Mesothelial cell of epicardium (in vitro differentiated cells): ENCODE data around the gene FOXJ2. TPM values are rescaled to one million over a fixed set of nuclear protein-coding genes. Genes with fewer than 3 reads are reported as not detected.

ENCODE experiments used
- DNase-seq, 2 experiments: peaks; one replicate each; pipeline ENCODE4 v3.0.0; 2021; ENCODE audit warnings: low spot score in 2 of 2; ENCODE audit not compliant: unreplicated experiment in 2 of 2
- H3K27ac Mint-ChIP-seq: 2 replicates; pipeline ENCODE4 v1.8.0; 2021; ENCODE audit warnings: mixed read lengths
- H3K27me3 Mint-ChIP-seq: 2 replicates; pipeline ENCODE4 v1.8.0; 2021; ENCODE audit warnings: low read depth, mixed read lengths
- H3K36me3 Mint-ChIP-seq: 2 replicates; pipeline ENCODE4 v1.8.0; 2021; ENCODE audit warnings: mixed read lengths
- H3K4me1 Mint-ChIP-seq: 2 replicates; pipeline ENCODE4 v1.8.0; 2021; ENCODE audit warnings: mixed read lengths
- H3K4me3 Mint-ChIP-seq: 2 replicates; pipeline ENCODE4 v1.8.0; 2021; ENCODE audit warnings: mild to moderate bottlenecking, moderate library complexity, mixed read lengths
- H3K9me3 Mint-ChIP-seq: 2 replicates; pipeline ENCODE4 v1.8.0; 2021; ENCODE audit warnings: mixed read lengths
- CTCF ChIP-seq: fragments of 200-600 bp; sonication (generic); IDR thresholded peaks from one replicate; pipeline ENCODE4 v1.5.0; 2021; ENCODE audit warnings: antibody characterized with exemption; ENCODE audit not compliant: unreplicated experiment
- total RNA-seq: library from RNA; stranded (reverse); gene quantifications from 3 replicates; pipeline ENCODE4 v1.2.1, GENCODE V29; 2021

Gene FOXJ2
- total RNA-seq, 1 donor from 2014 or later: 16.1 TPM

GRCh38 chr12:8052679-8053078, 20.2 kb downstream of the FOXJ2 start:
- Mint-ChIP-seq H3K4me1 (peaks cover 4% of the 10 kb centered on the region), H3K27ac (no peak overlapping the region), H3K4me3 (no peak overlapping the region), H3K9me3 (no peaks in the 10 kb centered on the region), H3K36me3 (peaks cover 39% of the 10 kb centered on the region), H3K27me3 (no peaks in the 10 kb centered on the region)
- no peak for TF ChIP-seq CTCF
- DNase-seq: no peak

GRCh38 chr12:8054816-8055215, 22.3 kb downstream of the FOXJ2 start:
- no peak overlapping the region for H3K4me3 Mint-ChIP-seq
- peaks cover 25% of the 10 kb centered on the region for H3K36me3 Mint-ChIP-seq
- peaks cover 4% of the 10 kb centered on the region for H3K4me1 Mint-ChIP-seq
- H3K9me3 Mint-ChIP-seq: no peaks in the 10 kb centered on the region
- no peak for TF ChIP-seq CTCF
- DNase-seq: no peak
- H3K27me3 Mint-ChIP-seq: no peaks in the 10 kb centered on the region
- H3K27ac Mint-ChIP-seq: no peak overlapping the region

GRCh38 chr12:8057306-8057705, 24.8 kb downstream of the FOXJ2 start:
- H3K27ac Mint-ChIP-seq: no peak overlapping the region
- no peak for DNase-seq
- H3K27me3 Mint-ChIP-seq: no peaks in the 10 kb centered on the region
- H3K4me3 Mint-ChIP-seq: no peak overlapping the region
- peaks cover 18% of the 10 kb centered on the region for H3K36me3 Mint-ChIP-seq
- H3K4me1 Mint-ChIP-seq: peaks cover 4% of the 10 kb centered on the region
- no peak for TF ChIP-seq CTCF
- no peaks in the 10 kb centered on the region for H3K9me3 Mint-ChIP-seq

- Mint-ChIP-seq H3K27ac (no peak overlapping the region), H3K4me3 (no peak overlapping the region), H3K9me3 (no peaks in the 10 kb centered on the region), H3K4me1 (peaks cover 4% of the 10 kb centered on the region), H3K27me3 (no peaks in the 10 kb centered on the region), H3K36me3 (peaks cover 13% of the 10 kb centered on the region)
- TF ChIP-seq CTCF: no peak
- no peak for DNase-seq
These were observed 25.3 kb downstream of the FOXJ2 start for GRCh38 chr12:8057839-8058238.

GRCh38 chr12:8058506-8058905, 26.0 kb downstream of the FOXJ2 start:
- DNase-seq: no peak
- peaks cover 4% of the 10 kb centered on the region for H3K4me1 Mint-ChIP-seq

More at GRCh38 chr12:8058506-8058905, 26.0 kb downstream of the FOXJ2 start:
- no peak overlapping the region for H3K4me3 Mint-ChIP-seq
- H3K36me3 Mint-ChIP-seq: peaks cover 13% of the 10 kb centered on the region
- TF ChIP-seq CTCF: no peak
- no peaks in the 10 kb centered on the region for H3K9me3 Mint-ChIP-seq
- no peaks in the 10 kb centered on the region for H3K27me3 Mint-ChIP-seq
- H3K27ac Mint-ChIP-seq: no peak overlapping the region
